DMS 273 (cell line): ENCODE measurements around the gene FRS3.

Experiments
- DNase-seq: peaks from one replicate; lab custom pipeline; 2025; ENCODE audit not compliant: unreplicated experiment; lab: John Stamatoyannopoulos, UW

The FRS3 gene

DNA sequence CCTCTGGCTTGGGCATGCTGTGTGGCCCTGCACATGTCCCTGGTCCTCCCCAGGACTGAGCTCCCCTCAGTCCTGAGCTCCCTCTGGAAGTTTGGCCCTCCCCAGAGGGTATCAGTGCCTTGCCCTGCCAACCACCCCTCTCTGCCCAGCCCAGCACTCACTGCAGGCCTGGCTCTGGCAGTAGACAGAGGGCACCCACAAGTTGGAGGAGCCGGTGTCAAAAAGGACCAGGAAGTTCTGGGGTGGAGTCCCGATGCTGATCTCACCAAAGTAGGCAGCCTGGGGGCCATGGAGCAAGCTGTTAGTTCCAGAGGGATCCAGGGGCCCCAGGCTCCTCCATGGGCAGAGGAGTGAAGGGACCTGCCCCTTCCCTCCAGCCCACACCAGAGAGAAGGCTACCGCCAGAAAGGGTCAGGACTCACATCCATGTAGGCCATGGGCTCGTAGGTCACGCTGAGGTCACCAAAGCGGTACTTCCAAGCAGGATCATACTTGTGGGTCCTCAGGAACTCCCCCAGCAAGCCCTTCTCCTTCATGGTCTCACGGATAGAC is 35.4 kb downstream of the FRS3 start:
- no peak for DNase-seq

- DNase-seq = no peak
These were observed 36.1 kb downstream of the FRS3 start for GRCh38 chr6:41743406-41744235.

DNA sequence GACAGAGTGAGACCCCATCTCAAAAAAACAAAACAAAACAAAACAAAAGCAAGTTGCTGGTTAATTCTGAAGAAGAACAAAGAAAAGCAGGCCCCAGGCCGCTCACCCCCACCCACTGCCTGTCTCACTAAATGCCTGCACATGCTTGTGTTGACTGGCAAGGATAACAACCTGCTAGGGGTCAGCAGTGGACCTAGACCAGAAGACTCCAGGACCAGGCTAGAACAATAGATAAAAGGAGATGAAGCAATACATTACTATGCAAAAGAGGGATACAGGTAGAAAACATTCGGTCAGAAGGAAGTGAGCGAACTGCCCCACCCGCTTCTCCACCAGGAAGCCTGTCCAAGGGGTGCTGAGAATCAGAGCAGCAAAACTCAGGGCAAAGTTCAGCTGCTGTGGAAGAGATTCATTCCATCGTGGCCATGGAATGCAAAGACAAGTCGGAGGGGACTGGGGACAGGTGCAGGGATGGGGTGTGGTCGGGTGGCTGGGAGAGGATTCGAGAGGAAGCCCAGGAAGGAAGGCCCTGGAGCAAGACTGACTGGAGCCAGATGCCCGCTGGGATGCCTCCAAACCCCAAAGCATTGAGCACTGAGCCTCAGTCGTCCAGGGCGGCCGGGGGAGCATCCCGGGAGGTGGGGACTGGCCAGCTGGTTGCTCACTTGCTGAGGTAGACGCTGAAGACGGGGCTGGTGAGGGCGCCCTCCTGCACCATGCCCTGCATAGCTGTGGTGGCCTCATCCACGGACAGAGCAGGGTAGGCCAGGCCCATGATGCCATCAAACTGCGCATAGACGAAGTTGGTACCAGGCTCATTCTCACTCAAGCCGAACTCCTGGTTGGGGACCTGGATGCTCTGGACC is 37.8 kb downstream of the FRS3 start:
- DNase-seq = no peak

- DNase-seq = no peak
These were observed 39.1 kb downstream of the FRS3 start for GRCh38 chr6:41740366-41741162.

DNA sequence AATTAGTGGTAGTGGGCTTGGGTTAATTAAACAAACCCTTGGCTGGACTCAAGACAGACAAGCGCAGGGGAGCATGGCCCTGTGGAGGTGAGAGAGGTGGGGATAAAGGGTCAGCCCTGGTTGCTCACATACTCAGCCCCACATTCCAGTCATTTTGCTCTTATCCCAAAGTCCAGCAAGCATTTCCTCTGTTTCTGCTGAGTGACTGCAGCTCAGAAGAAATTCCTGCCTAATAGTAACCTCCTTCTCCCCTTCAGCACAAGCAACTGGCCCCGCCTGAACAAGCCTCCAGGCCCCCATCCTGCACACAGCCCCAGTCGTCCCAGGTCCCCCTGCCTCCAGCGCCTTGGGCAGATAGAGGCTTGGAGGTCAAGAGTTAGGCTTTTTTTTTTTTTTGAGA is 40.7 kb downstream of the FRS3 start:
- no peak for DNase-seq

DNA sequence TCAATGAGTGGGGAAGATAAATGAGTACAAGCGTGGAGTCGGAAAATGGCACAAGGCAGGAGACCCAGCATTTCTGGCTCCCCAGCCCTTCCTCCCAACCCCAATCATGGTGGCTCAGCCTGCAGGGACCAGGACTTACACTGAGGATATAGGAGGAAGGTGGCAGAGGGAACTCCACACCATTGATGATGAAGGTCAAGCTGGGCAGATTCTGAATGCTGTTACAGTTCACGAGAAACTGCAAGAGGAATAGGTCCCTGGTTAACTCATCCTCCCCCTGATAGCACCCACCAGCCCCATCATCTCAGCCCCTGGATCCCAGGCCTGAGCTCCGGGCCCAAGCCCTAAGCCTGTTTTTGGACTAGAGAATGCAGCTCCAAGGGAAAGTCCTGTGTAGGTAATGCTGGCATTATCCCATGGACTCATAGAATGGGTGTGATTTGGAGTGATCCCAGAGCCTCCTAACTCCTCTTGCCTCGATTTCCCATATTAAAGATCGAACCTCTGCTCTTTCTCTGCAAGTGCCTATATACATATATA is 42.0 kb downstream of the FRS3 start:
- DNase-seq = no peak

DNA sequence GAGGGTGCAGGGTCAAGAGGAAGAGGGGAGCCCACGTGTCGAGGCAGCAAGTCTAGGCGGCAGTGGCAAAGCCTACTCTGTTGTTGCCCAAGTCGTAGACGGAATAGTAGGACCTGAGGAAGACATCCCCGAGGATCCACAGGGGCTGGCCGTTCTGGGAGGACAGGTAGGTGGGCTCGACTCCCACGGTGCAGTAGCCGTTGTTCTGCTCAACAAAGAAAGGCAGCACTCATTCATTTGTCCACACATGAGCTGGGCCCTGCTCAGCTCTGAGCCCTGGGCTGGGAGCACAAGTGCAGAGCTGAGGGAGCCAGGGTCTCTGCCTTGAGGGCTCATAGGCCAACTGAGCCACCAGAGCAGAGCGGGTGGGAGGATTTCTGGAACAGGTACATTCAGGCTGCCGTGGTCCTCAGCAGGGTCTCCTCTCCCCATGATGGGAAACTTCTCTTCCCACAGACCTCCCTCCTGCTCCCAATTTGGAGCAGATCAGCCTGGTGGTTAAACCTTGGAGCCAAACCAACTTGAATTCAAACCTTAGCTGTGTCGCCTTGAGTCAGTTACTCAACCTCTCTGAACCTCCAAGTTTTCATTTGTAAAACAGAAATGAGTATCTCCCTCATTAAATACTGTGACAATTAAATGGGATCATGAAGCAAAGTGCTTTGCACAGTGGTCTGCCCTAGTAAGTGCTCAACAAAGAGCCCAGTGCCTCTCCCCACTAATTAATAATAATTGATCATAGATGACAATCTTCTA is 42.7 kb downstream of the FRS3 start:
- no peak for DNase-seq

DNA sequence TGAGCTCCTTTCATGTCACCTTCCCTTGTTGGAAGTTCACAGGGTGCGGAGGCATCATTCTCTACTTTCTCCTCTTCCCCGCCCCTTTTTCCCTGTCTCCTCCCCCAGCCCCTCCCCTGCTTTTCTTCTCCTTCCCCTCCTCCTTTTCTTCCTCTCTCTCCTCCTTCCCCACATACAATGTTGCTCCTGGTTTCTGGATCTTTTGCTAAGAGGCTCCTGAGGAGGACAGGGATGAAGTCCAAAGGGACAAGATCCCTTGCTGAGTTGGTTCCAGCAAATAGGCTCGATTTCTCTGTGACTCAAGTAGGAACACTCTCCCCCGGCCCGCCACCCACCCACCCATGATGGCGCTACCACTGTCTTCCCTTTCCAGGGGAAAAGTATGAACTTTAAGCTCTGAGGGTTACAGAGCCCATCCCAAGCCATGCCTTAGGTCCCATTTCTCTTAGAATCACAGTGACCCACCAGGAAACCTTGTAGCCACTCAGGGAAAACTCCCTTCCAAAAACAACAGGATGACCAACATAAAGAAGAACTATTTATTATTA is 43.4 kb downstream of the FRS3 start:
- DNase-seq = peak; percentile 56

DNA sequence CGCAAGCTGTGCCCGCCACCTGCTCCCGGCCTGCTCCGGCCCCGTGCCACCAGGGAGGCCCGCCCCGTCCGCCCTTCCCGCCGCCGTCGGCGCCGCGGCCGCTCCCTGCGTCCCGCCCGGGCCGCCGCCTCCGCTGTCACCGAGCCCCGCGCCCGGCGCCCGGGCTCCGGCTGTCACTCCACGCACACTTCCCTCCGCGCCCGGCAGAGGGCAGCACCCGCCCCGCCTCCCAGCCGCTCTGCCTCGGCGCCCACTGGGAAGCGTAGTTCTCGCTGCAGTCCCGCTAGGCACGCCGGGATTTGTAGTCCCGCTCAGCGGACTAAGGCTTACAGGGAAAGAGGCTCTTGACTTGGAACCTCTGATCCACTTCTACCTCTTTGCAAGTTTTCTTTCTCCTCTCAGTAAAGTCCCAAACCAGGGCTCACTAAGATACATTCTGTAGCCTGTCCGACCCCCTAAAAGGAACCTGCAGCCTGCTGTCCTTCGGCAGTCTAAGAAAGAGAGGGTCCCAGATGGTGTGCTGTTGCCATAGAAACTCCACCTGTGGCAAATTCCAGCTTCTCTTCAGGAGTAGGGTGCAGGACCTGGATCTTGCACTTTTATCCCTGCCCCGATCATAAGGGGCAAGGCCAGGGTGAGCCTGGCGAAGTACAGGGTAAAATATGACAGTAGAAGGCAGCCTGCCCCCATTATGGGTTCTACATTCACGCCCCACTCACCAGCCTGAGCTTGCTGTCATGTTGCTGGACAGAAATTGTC is 44.1 kb downstream of the FRS3 start, which contains the start of gene TFEB:
Gene TFEB, minus strand, starts transcription at position 182 of the 759 bp plus-strand sequence. CDS start 44,395 bp downstream, outside the sequence.
- DNase-seq = peak; percentile 96

DNA sequence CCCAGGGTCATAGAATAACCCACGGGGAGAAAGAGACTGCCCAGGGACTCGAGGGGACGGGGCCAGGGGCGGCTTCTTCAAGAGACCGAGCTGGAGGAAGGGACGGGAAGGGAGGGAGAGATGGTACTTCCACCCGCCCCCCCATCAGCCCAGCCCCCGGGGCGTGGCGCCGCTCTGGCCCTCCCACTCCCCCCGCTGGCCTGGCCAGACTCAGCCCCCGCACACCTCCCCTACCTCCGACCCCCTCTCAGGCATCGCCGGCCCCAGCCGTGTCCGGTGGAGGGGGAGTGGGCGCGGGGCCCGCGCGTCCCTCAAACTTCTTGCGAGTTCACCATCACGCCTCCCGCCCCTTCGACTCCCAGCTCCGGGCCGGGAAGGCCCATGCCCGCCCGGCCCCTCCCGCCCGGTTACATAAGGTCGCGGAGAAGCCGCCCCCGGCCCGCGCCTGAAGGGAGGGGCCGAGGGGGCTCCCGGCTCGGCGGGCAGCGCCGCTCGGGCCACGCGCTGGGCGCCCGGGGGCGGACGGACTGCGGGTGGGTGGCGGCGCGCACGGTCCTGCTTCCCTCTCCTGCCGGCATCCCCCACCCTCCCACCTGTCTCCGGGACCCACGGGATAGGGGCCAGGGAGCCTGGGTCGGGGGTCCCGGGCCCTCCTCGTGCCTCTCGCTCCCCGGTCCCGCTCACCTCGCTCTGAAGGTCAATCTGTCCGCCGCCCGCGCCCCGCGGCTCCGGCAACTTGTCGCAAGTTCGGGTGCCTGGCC is 44.9 kb downstream of the FRS3 start:
- peak; percentile 88 for DNase-seq

- DNase-seq = peak; percentile 91
These were observed 45.7 kb downstream of the FRS3 start for GRCh38 chr6:41733707-41734665.

DNA sequence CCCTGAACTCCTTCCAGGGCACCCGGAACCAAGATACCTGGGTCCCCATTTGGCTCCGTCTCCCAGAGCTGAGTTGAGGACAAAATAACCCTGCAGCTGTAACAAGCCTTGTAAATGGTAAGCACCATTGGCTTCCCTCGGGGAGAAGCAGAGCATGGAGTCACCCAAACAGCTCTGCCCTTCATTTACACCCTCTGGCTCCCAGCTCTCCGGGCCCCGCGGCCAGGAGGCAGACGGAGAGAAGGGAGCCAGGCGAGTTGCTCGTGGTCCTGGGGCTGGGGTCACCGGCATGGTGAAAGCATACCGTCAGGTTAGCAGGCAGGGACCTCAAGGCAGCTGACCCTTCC is 46.4 kb downstream of the FRS3 start:
- peak; percentile 49 for DNase-seq

DNA sequence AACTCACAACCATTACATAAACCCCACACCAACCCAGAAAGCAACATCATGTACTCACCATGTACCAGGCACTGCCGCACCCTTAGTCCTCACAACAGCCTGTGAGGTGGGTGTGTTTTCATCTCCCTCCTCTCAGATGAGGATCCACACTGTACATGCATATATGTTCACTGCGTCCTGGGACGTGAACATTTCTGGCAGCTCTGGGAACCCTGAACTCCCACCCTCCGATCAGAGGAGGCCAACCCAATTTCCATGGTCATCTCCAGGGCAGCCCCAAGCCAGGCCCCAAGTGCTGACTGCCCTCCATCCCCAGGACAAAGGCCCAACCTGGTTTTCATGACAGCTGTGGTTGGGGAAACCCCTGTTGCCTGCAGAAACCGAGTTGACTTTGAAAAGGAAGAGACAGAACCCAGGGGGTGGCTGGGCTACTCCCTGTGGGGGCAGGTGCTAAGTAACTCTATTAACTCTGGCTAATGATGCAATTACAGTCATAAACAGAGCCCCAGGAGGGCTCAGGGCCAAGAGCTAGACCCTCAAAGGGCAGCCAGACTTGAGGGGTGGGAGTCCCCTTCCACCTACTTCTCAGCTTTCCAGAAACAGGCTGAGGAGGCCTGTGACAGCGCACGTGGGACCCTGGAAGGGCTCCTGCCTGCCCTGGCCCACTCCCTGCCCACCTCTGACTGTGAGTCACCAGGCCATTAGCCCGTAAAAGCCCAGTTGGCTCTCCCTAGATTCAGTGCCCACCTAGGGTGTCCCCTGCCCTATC is 46.9 kb downstream of the FRS3 start:
- no peak for DNase-seq

GRCh38 chr6:41732149-41732548 is 47.6 kb downstream of the FRS3 start:
- no peak for DNase-seq

GRCh38 chr6:41731561-41732086 is 48.1 kb downstream of the FRS3 start:
- DNase-seq = no peak
